Fibroblast of gingiva (primary cell): ENCODE measurements around the gene CD300LF.

ENCODE experiments used
- DNase-seq: peaks from one replicate; pipeline ENCODE4 v3.0.0-alpha.2; 2011; ENCODE audit warnings: low read depth

CD300LF gene

GRCh38 chr17:74729866-74730265 is 17.1 kb upstream of the CD300LF start:
- DNase-seq: no peak

- DNase-seq: no peak
Observed at GRCh38 chr17:74729368-74729767, 16.6 kb upstream of the CD300LF start.

- no peak for DNase-seq
Observed at GRCh38 chr17:74728702-74729075, 16.0 kb upstream of the CD300LF start.

- no peak for DNase-seq
Observed at GRCh38 chr17:74728033-74728701, 15.4 kb upstream of the CD300LF start.

GRCh38 chr17:74725111-74725510 is 12.4 kb upstream of the CD300LF start:
- DNase-seq: no peak

GRCh38 chr17:74723891-74724290 is 11.2 kb upstream of the CD300LF start:
- no peak for DNase-seq

- no peak for DNase-seq
Observed at GRCh38 chr17:74722782-74723181, 10.1 kb upstream of the CD300LF start.

GRCh38 chr17:74720506-74720905 is 7.8 kb upstream of the CD300LF start:
- no peak for DNase-seq

- no peak for DNase-seq
Observed at GRCh38 chr17:74715144-74715543, 2.4 kb upstream of the CD300LF start.

GRCh38 chr17:74713171-74713755 is 540 bp upstream of the CD300LF start:
- no peak for DNase-seq

- no peak for DNase-seq
Observed at GRCh38 chr17:74712301-74712700, 422 bp downstream of the CD300LF start.

- no peak for DNase-seq
Observed at GRCh38 chr17:74711058-74711824, 1.5 kb downstream of the CD300LF start.

GRCh38 chr17:74704544-74704943 is 8.2 kb downstream of the CD300LF start:
- DNase-seq: no peak

GRCh38 chr17:74703311-74703710 is 9.4 kb downstream of the CD300LF start:
- no peak for DNase-seq

GRCh38 chr17:74702116-74702871 is 10.4 kb downstream of the CD300LF start:
- no peak for DNase-seq

GRCh38 chr17:74699236-74699635 is 13.5 kb downstream of the CD300LF start:
- DNase-seq: no peak

GRCh38 chr17:74698069-74698468 is 14.7 kb downstream of the CD300LF start:
- no peak for DNase-seq

GRCh38 chr17:74697515-74697914 is 15.2 kb downstream of the CD300LF start:
- no peak for DNase-seq

GRCh38 chr17:74695629-74696028 is 17.1 kb downstream of the CD300LF start:
- DNase-seq: no peak

GRCh38 chr17:74694081-74694480 is 18.6 kb downstream of the CD300LF start:
- DNase-seq: no peak

- DNase-seq: no peak
Observed at GRCh38 chr17:74691151-74691550, 21.6 kb downstream of the CD300LF start.

- DNase-seq: no peak
Observed at GRCh38 chr17:74690409-74690825, 22.3 kb downstream of the CD300LF start.

GRCh38 chr17:74687886-74688285 is 24.8 kb downstream of the CD300LF start:
- no peak for DNase-seq
